HCT116 (cell line): Measurements from ENCODE around the gene ORMDL2. TPM values are rescaled to one million over a fixed set of nuclear protein-coding genes. Genes with fewer than 3 reads are reported as not detected.

Source experiments
- ATAC-seq: fragments of 200-7000 bp; cut with Tn5 transposase; 2 replicates; pipeline ENCODE4 v1.9.1; 2020; ENCODE audit warnings: mild to moderate bottlenecking, moderate library complexity
- BruUV-seq: library from RNA; stranded (reverse); fragments of 400-500 nt; replicated peaks from 2 replicates; lab custom pipeline; 2021; lab: Mats Ljungman, UMichigan
- CTCF ChIA-PET: fragments of 300-600 bp; sonication (Branson Sonifier 250); formaldehyde crosslinking; loops from one replicate; lab custom pipeline; 2021; ENCODE audit warnings: antibody characterized with exemption; lab: Charles Lee
- POLR2A ChIA-PET: fragments of 300-600, 350-600 bp; sonication (Branson Sonifier 250); formaldehyde crosslinking; loops from one replicate; lab custom pipeline; 2021; ENCODE audit warnings: antibody characterized with exemption; lab: Charles Lee
- RAD21 ChIA-PET, 2 experiments: fragments of 300-600 bp; sonication (Branson Sonifier 250); formaldehyde crosslinking; loops; one replicate each; lab custom pipeline; 2023; ENCODE audit warnings: low total read pairs in 2 of 2; ENCODE audit not compliant: uncharacterized antibody in 2 of 2, unreplicated experiment in 2 of 2, low non-redundant PET in 1 of 2; lab: Charles Lee
- DNase-seq: peaks from one replicate; pipeline ENCODE4 v3.0.0-alpha.2; 2010; ENCODE audit warnings: low read depth, low spot score
- H2AFZ ChIP-seq: fragments of 200-600 bp; shearing (Covaris generic), sonication (generic); 2 replicates; pipeline ENCODE4 v1.6.1; 2017; ENCODE audit warnings: low read depth, mixed run types, mixed read lengths, antibody characterized with exemption, low read length; ENCODE audit not compliant: poor library complexity, severe bottlenecking
- H3K27ac ChIP-seq: 2 replicates; pipeline ENCODE4 v1.5.1; 2012; ENCODE audit warnings: low read depth, low read length
- H3K27me3 ChIP-seq: fragments of 200-600 bp; sonication (generic); 2 replicates; pipeline ENCODE4 v1.6.1; 2016; ENCODE audit warnings: mixed run types, low read length, mixed read lengths; ENCODE audit not compliant: insufficient read depth
- H3K36me3 ChIP-seq, 2 experiments: fragments of 200-500 bp in 1 of 2; fragments of 200-600 bp in 1 of 2; sonication (Bioruptor generic) in 1 of 2; sonication (generic) in 1 of 2; 2 replicates each; pipeline versions ENCODE4 v1.5.1 to v1.6.1; 2014 to 2016; ENCODE audit warnings: low read length in 2 of 2, inconsistent platforms in 1 of 2, mixed read lengths in 1 of 2, mixed run types in 1 of 2; ENCODE audit not compliant: insufficient read depth in 2 of 2, control insufficient read depth in 1 of 2
- H3K4me1 ChIP-seq, 2 experiments: fragments of 200-600 bp in 1 of 2; sonication (generic) in 1 of 2; 2 replicates each; pipeline versions ENCODE4 v1.5.1 to v1.6.1; 2012 to 2017; ENCODE audit warnings: low read length in 2 of 2, inconsistent platforms in 1 of 2, mild to moderate bottlenecking in 1 of 2, mixed read lengths in 1 of 2, mixed run types in 1 of 2, moderate library complexity in 1 of 2; ENCODE audit not compliant: insufficient read depth in 2 of 2, control insufficient read depth in 1 of 2
- H3K4me2 ChIP-seq: fragments of 200-600 bp; sonication (generic); 2 replicates; pipeline ENCODE4 v1.6.1; 2017; ENCODE audit warnings: mixed run types, low read length, mixed read lengths
- H3K4me3 ChIP-seq, 2 experiments: fragments of 200-600 bp in 1 of 2; sonication (generic) in 1 of 2; replicated peaks in 1 of 2; 2 replicates each; pipeline ENCODE4 v1.5.1; 2011 to 2016; ENCODE audit warnings: low read length in 2 of 2, control low read depth in 1 of 2, low read depth in 1 of 2, mild to moderate bottlenecking in 1 of 2, mixed read lengths in 1 of 2, mixed run types in 1 of 2
- H3K79me2 ChIP-seq: fragments of 200-600 bp; sonication (generic); 2 replicates; pipeline ENCODE4 v1.6.1; 2017; ENCODE audit warnings: mild to moderate bottlenecking, mixed run types, low read length, moderate library complexity, mixed read lengths; ENCODE audit not compliant: insufficient read depth
- H3K9ac ChIP-seq: fragments of 200-600 bp; sonication (generic); 2 replicates; pipeline ENCODE4 v1.6.1; 2016; ENCODE audit warnings: low read length, mixed read lengths
- H3K9me2 ChIP-seq: fragments of 200-600 bp; sonication (generic), shearing (Covaris generic); 2 replicates; pipeline ENCODE4 v1.6.1; 2017; ENCODE audit warnings: mixed run types, mild to moderate bottlenecking, moderate library complexity; ENCODE audit not compliant: insufficient read depth
- H3K9me3 ChIP-seq, 2 experiments: fragments of 200-500 bp in 1 of 2; fragments of 200-600 bp in 1 of 2; sonication (Bioruptor generic) in 1 of 2; sonication (generic) in 1 of 2; 2 replicates each; pipeline ENCODE4 v1.6.1; 2014 to 2017; ENCODE audit warnings: low read length in 2 of 2, mixed read lengths in 2 of 2, inconsistent platforms in 1 of 2, low read depth in 1 of 2, mild to moderate bottlenecking in 1 of 2, mixed run types in 1 of 2, moderate library complexity in 1 of 2; ENCODE audit not compliant: control insufficient read depth in 1 of 2, insufficient read depth in 1 of 2
- H4K20me1 ChIP-seq: fragments of 200-600 bp; sonication (generic), shearing (Covaris generic); 2 replicates; pipeline ENCODE4 v1.6.1; 2017; ENCODE audit warnings: mixed run types, mild to moderate bottlenecking, moderate library complexity; ENCODE audit not compliant: insufficient read depth
- ATF3 ChIP-seq: IDR thresholded peaks from 2 replicates; pipeline ENCODE4 v1.6.1; 2012
- CBX3 ChIP-seq: IDR thresholded peaks from 2 replicates; pipeline ENCODE4 v1.6.1; 2012; ENCODE audit warnings: low read depth
- EZH2 ChIP-seq: fragments of 200-600 bp; sonication (generic); IDR thresholded peaks from 2 replicates; pipeline ENCODE4 v1.6.1; 2017; ENCODE audit warnings: antibody characterized with exemption, mixed run types
- FOSL1 ChIP-seq: IDR thresholded peaks from 2 replicates; pipeline ENCODE4 v1.6.1; 2012; ENCODE audit warnings: low read depth
- JUND ChIP-seq: IDR thresholded peaks from 2 replicates; pipeline ENCODE4 v1.6.1; 2012
- POLR2A ChIP-seq: IDR thresholded peaks from 2 replicates; pipeline ENCODE4 v1.7.0; 2011; ENCODE audit warnings: borderline replicate concordance; ENCODE audit not compliant: insufficient read depth, insufficient read length; ENCODE audit errors: extremely low read depth
- POLR2AphosphoS5 ChIP-seq: IDR thresholded peaks from 2 replicates; pipeline ENCODE4 v1.6.1; 2011; ENCODE audit warnings: mild to moderate bottlenecking, low read depth, low read length, moderate library complexity
- RAD21 ChIP-seq: IDR thresholded peaks from 2 replicates; pipeline ENCODE4 v1.6.1; 2012; ENCODE audit warnings: low read depth, mild to moderate bottlenecking
- SP1 ChIP-seq: IDR thresholded peaks from 2 replicates; pipeline ENCODE4 v1.6.1; 2012; ENCODE audit warnings: low read depth
- SRF ChIP-seq: IDR thresholded peaks from 2 replicates; pipeline ENCODE4 v1.6.1; 2012; ENCODE audit warnings: low read depth
- TCF7L2 ChIP-seq: IDR thresholded peaks from 2 replicates; pipeline ENCODE4 v1.7.0; 2011; ENCODE audit warnings: borderline replicate concordance, inconsistent platforms; ENCODE audit not compliant: insufficient read depth, insufficient read length; ENCODE audit errors: extremely low read depth
- YY1 ChIP-seq: IDR thresholded peaks from 2 replicates; pipeline ENCODE4 v1.6.1; 2011; ENCODE audit warnings: low read length, low read depth, moderate library complexity, mild to moderate bottlenecking; ENCODE audit not compliant: insufficient replicate concordance; ENCODE audit errors: extremely low read depth
- ZFX ChIP-seq: fragments of 450-650 bp; IDR thresholded peaks from 2 replicates; pipeline ENCODE4 v1.6.1; 2017
- ZNF274 ChIP-seq: fragments of 200-500 bp; sonication (Bioruptor generic); IDR thresholded peaks from 2 replicates; pipeline ENCODE4 v1.6.1; 2014; ENCODE audit warnings: mild to moderate bottlenecking, low read depth, low read length, inconsistent platforms
- intact Hi-C: fragments of 100-400 bp; cut with micrococcal nuclease; formaldehyde crosslinking; loops from 2 replicates; pipeline ENCODE4 v1.10.0; 2022
- total RNA-seq: library from RNA; stranded (reverse); gene quantifications from one replicate; pipeline ENCODE4 v1.2.1, GENCODE V29; 2021; ENCODE audit not compliant: unreplicated experiment
- TF ChIP-seq, protein P1 (sequence below), 3 experiments: fragments of 200-600 bp in 1 of 3; sonication (generic) in 1 of 3; IDR thresholded peaks in 2 of 3; conservative IDR thresholded peaks in 1 of 3; 2 replicates each; pipeline ENCODE4 v1.5.1; 2012 to 2017; ENCODE audit warnings: low read depth in 2 of 3, low read length in 2 of 3, antibody characterized with exemption in 1 of 3, borderline replicate concordance in 1 of 3, control low read depth in 1 of 3, mild to moderate bottlenecking in 1 of 3, mixed read lengths in 1 of 3, mixed run types in 1 of 3, moderate library complexity in 1 of 3; ENCODE audit not compliant: insufficient read depth in 1 of 3
- TF ChIP-seq, protein P2 (sequence below): IDR thresholded peaks from 2 replicates; pipeline ENCODE4 v1.6.1; 2012; ENCODE audit warnings: low read depth

The ORMDL2 gene
- total RNA-seq, 1 experiment from 2014 or later = 25.5 TPM

- H3K4me3 ChIP-seq = no peak overlapping the region
- DNase-seq (no peak), ATAC-seq (no peak)
- no peak overlapping the region for H3K27ac ChIP-seq
- intact Hi-C loops = no loop called here
- H3K4me2 ChIP-seq = no peak overlapping the region
- H4K20me1 ChIP-seq = peaks cover 6% of the 10 kb centered on the region; the same call in 1 of the 2 replicates
- H2AFZ ChIP-seq = no peak overlapping the region
- no peak for TF ChIP-seq EZH2
- TF ChIP-seq JUND = no peak
- no peak for TF ChIP-seq TCF7L2
- no peak for TF ChIP-seq CBX3
- TF ChIP-seq FOSL1 = no peak
- no peak for TF ChIP-seq ATF3
- no peak for TF ChIP-seq YY1
- no peaks in the 10 kb centered on the region for H3K9me2 ChIP-seq
- CTCF ChIA-PET = no interaction called here
- RAD21 ChIA-PET = no interaction called here
- no peaks in the 10 kb centered on the region for H3K9me3 ChIP-seq
- POLR2A ChIA-PET = no interaction called here
- no peaks in the 10 kb centered on the region for H3K27me3 ChIP-seq
- H3K9ac ChIP-seq = no peak overlapping the region
- no TSS peak for BruUV-seq
- peaks cover 39% of the 10 kb centered on the region for H3K79me2 ChIP-seq
- H3K36me3 ChIP-seq = peaks cover 44 to 59% of the 10 kb centered on the region in 2 experiments; a peak in 3 of 4 replicates
- no peaks in the 10 kb centered on the region for H3K4me1 ChIP-seq
Measured at GRCh38 chr12:55788546-55788945, 29.3 kb upstream of the ORMDL2 start.

DNA sequence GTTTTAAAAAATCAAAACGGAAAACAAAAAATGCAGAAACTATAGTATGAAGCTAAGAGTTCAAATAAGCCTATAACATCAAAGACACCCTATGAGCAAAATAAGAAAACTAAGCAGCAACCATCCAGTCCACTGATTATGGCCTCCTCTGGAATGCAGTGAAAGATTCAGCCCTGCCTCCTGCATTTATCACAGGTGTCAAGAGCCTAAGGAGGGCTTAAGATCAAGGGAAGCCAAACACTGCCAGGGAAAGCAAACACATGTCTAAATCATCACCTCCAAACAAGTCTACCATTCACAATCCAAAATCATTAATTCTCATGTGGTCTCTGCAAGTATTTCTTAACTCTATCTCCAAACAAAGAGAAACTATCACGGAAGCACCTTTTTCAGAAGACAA is 28.7 kb upstream of the ORMDL2 start:
- H4K20me1 ChIP-seq = peaks cover 6% of the 10 kb centered on the region; the same call in 1 of the 2 replicates
- POLR2A ChIA-PET = no interaction called here
- no peaks in the 10 kb centered on the region for H3K27me3 ChIP-seq
- H3K4me2 ChIP-seq = no peak overlapping the region
- H2AFZ ChIP-seq = no peak overlapping the region
- H3K27ac ChIP-seq = no peak overlapping the region
- no peaks in the 10 kb centered on the region for H3K4me1 ChIP-seq
- H3K36me3 ChIP-seq = peaks cover 48 to 59% of the 10 kb centered on the region in 2 experiments; a peak in 3 of 4 replicates
- H3K9me2 ChIP-seq = no peaks in the 10 kb centered on the region
- ATAC-seq (no peak), DNase-seq (no peak)
- no peak overlapping the region for H3K9ac ChIP-seq
- RAD21 ChIA-PET = no interaction called here
- no TSS peak for BruUV-seq
- no peaks in the 10 kb centered on the region for H3K9me3 ChIP-seq
- peaks cover 39% of the 10 kb centered on the region for H3K79me2 ChIP-seq
- H3K4me3 ChIP-seq = no peak overlapping the region
- CTCF ChIA-PET = no interaction called here
- intact Hi-C loops = no loop called here
- TF ChIP-seq ZFX (no peak), ATF3 (no peak), SRF (no peak), RAD21 (no peak), SP1 (no peak), YY1 (no peak), ZNF274 (no peak), POLR2A (no peak), POLR2AphosphoS5 (no peak), TCF7L2 (no peak)
- TF ChIP-seq, protein P1, sequence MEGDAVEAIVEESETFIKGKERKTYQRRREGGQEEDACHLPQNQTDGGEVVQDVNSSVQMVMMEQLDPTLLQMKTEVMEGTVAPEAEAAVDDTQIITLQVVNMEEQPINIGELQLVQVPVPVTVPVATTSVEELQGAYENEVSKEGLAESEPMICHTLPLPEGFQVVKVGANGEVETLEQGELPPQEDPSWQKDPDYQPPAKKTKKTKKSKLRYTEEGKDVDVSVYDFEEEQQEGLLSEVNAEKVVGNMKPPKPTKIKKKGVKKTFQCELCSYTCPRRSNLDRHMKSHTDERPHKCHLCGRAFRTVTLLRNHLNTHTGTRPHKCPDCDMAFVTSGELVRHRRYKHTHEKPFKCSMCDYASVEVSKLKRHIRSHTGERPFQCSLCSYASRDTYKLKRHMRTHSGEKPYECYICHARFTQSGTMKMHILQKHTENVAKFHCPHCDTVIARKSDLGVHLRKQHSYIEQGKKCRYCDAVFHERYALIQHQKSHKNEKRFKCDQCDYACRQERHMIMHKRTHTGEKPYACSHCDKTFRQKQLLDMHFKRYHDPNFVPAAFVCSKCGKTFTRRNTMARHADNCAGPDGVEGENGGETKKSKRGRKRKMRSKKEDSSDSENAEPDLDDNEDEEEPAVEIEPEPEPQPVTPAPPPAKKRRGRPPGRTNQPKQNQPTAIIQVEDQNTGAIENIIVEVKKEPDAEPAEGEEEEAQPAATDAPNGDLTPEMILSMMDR (IDR thresholded peaks at IDR 0.05 in 2 of 3, conservative IDR thresholded peaks at IDR 0.05 in 1 of 3; ENCODE audit: borderline replicate concordance in 1 of 3, insufficient read depth in 1 of 3, low read depth in 2 of 3, low read length in 2 of 3) = no peak
- TF ChIP-seq, protein P2, sequence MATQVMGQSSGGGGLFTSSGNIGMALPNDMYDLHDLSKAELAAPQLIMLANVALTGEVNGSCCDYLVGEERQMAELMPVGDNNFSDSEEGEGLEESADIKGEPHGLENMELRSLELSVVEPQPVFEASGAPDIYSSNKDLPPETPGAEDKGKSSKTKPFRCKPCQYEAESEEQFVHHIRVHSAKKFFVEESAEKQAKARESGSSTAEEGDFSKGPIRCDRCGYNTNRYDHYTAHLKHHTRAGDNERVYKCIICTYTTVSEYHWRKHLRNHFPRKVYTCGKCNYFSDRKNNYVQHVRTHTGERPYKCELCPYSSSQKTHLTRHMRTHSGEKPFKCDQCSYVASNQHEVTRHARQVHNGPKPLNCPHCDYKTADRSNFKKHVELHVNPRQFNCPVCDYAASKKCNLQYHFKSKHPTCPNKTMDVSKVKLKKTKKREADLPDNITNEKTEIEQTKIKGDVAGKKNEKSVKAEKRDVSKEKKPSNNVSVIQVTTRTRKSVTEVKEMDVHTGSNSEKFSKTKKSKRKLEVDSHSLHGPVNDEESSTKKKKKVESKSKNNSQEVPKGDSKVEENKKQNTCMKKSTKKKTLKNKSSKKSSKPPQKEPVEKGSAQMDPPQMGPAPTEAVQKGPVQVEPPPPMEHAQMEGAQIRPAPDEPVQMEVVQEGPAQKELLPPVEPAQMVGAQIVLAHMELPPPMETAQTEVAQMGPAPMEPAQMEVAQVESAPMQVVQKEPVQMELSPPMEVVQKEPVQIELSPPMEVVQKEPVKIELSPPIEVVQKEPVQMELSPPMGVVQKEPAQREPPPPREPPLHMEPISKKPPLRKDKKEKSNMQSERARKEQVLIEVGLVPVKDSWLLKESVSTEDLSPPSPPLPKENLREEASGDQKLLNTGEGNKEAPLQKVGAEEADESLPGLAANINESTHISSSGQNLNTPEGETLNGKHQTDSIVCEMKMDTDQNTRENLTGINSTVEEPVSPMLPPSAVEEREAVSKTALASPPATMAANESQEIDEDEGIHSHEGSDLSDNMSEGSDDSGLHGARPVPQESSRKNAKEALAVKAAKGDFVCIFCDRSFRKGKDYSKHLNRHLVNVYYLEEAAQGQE = no peak
